ENCODE data around the gene HOXA9. TPM values are rescaled to one million over a fixed set of nuclear protein-coding genes. Genes with fewer than 3 reads are reported as not detected.
A peak's percentile ranks its signal among the peaks of the same experiment; 100 is the strongest.

HOXA9 gene
- total and polyA plus RNA-seq, 10 of the 15 experiments (the other 5 are each of a cell fraction or from before 2014, with no cell fraction given) = not detected

GRCh38 chr7:27148756-27149641, 16.3 kb downstream of the HOXA9 start:
- in situ Hi-C loops (cut with MboI) = no loop called here

More at GRCh38 chr7:27148756-27149641, 16.3 kb downstream of the HOXA9 start:
- no peaks in the 10 kb centered on the region for H3K79me2 ChIP-seq (ENCODE audit: control insufficient read depth, insufficient read depth, low read length)
- intact Hi-C loops (cut with micrococcal nuclease; ENCODE audit: unreplicated experiment) = no loop called here
- no peak overlapping the region for H3K4me3 ChIP-seq
- DNase-seq (ENCODE audit: low read depth, low spot score) (no peak), FAIRE-seq (no peak), ATAC-seq (no peak)
- ChIA-PET POLR2A (interaction anchor here (0.5 kb wide), 1 partner anchor 85 kb away, joined by 3 read pairs; no protein-coding TSS in a partner anchor), RAD21 (ENCODE audit: unreplicated experiment) (interaction anchor here (0.6 to 2.8 kb wide), 6 partner anchors 12 to 462 kb away, joined by 3 to 10 read pairs (median 8); no protein-coding TSS in a partner anchor), CTCF (interaction anchor here (0.6 to 5.5 kb wide), 12 partner anchors 10 to 779 kb away, joined by 3 to 38 read pairs (median 4); partner anchors contain the start of gene HOXA1), SMC1A (ENCODE audit: uncharacterized antibody, unreplicated experiment) (interaction anchor here (1.1 to 3.2 kb wide), 11 partner anchors 8 to 467 kb away, joined by 3 to 17 read pairs (median 4); partner anchors contain the start of gene SKAP2)
- no TSS peak for BruUV-seq (replicated peaks)
- H3K27ac ChIP-seq (ENCODE audit: control insufficient read depth, insufficient read depth) = no peak overlapping the region
- H4K20me1 ChIP-seq (ENCODE audit: control insufficient read depth, insufficient read depth) = no peaks in the 10 kb centered on the region
- H3K9me3 ChIP-seq (replicated peaks; ENCODE audit: control insufficient read depth, insufficient read depth, low read length) = no peaks in the 10 kb centered on the region; the same call in 2 of the 3 replicates
- no peaks in the 10 kb centered on the region for H3K36me3 ChIP-seq (ENCODE audit: control insufficient read depth in 2 of 2, insufficient read depth in 2 of 2, low read length in 1 of 2)
- no peak overlapping the region for H3K4me2 ChIP-seq (ENCODE audit: control insufficient read depth, insufficient read depth)
- 38% methylated on average over 30 of the region's 30 CpGs for WGBS (ENCODE audit: insufficient coverage, insufficient replicate concordance, low lambda C conversion rate, missing lambda C conversion rate)
- H3K4me1 ChIP-seq (ENCODE audit: control insufficient read depth, insufficient read depth, low read length) = no peaks in the 10 kb centered on the region; the same call in 1 of the 2 replicates
- H3K9ac ChIP-seq (ENCODE audit: control insufficient read depth, insufficient read depth, low read length) = no peak overlapping the region
- no peak overlapping the region for H2AFZ ChIP-seq (ENCODE audit: control insufficient read depth, low read depth, low read length)
- peaks cover 13 to 49% of the 10 kb centered on the region in 2 experiments for H3K27me3 ChIP-seq (replicated peaks in 1 of 2; ENCODE audit: control insufficient read depth in 2 of 2, insufficient read depth in 2 of 2, low read length in 1 of 2)
- TF ChIP-seq SUZ12 (IDR thresholded peaks at IDR 0.05; ENCODE audit: unreplicated experiment) (peak; percentile 23), PKNOX1 (IDR thresholded peaks at IDR 0.05) (no peak)

Data from GM12878 (cell line).